Right kidney (tissue), 1 donor: Measurements from ENCODE around the gene GSDME.

ENCODE experiments used
- DNase-seq: peaks from one replicate; pipeline ENCODE4 v3.0.0-alpha.2; 2016

GSDME gene

GRCh38 chr7:24704311-24704710 is 53.0 kb downstream of the GSDME start:
- DNase-seq = no peak

DNA sequence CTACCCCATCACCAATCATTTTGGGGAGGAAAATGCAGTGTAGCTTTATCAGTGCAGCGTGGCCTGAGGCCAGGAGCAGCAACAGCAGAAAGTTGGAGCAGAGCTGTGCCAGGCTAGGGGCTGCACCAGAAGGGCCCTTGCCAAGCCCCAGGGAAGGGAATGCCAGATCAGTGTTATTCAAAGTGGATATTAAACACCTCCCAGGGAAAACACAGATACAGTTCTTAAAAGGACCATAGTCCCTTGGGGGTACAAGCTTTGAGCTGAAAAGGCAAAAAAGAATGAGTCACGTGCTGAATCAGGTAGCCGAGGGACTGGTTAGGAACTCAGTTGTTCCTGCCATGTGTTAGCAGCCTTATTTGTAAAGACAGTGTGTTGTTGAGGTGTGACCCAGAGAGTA is 54.0 kb downstream of the GSDME start:
- no peak for DNase-seq

- no peak for DNase-seq
Observed at GRCh38 chr7:24702755-24703154, 54.5 kb downstream of the GSDME start.

DNA sequence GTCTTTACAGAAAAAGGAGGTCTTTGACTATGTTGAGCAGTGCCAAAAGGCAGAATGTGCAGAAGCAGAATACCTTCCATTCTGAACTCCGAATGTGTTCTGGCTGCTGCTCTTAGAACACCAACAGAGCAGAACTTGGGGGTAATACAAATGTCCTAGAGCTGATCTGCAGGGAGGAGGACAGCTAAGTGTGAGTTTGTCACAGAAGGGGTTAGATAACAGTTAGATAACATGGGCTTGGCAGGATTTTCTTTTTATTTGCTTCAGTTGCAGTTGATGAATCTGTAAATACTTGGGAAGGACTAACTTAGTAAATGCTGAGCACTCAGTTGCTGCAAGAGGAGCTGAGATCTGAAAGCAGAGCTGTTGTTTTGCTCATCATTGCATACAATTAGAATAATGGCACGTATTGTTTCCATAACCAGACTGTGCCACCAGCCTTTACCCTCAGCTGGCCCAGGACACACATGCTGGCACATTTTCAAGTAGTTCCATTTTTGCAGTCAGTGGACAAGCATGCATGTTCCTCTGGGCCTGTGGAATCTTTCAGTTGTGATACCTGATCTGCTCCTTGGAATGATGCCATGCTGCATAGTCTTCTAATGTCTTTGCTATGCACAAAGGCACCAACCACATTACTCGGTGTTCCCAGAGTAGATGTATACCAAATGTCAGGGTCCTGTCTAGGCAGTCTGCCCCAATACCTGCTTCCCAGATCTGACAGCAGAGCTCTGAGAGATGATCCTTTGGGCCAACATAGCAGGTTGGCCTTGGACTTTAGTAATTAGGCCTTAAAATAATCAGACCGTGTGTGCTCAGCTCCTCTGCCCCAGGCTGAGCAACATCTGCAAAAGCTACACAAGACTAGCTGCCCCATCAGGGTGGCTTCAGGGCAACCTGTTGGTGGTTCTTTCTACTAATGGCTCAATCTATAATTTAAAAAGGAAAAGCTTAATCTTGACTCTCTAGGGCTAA is 55.7 kb downstream of the GSDME start:
- DNase-seq = no peak

DNA sequence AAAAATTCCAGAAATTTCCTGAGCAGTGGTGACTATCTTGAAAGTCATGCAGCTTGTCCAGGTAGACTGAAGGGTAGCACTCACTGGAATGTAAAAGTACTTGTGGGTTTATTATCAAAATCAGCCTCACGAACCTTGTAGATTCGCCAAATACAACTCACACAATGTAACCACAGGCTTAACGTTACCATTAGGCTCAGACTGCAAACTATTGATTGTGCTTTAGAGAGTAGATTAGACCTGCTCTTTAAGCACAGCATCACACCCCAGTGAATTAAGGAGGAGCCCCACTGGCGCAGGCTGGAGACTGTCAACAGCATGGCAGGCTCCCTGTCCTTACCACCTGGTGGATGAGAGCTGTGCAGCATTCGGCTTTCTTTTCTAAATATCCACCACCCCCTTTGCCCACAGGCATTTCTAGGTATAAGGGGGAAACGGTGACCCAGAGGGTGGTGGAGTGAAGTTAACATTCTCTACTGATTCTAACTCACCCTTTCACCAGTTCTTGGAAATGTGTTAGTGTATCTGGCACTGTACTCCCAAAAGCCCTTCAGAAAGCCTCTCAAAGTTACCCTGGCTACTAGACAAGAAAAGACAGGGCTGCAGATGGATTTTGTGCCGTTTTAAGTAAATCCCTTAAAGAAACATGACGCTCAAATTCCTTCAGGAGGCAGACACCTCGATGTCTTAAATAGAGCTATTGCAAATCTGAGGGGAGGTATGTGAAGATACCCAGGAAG is 56.6 kb downstream of the GSDME start:
- no peak for DNase-seq

- no peak for DNase-seq
Observed at GRCh38 chr7:24698531-24699266, 58.6 kb downstream of the GSDME start.

- DNase-seq = no peak
Observed at GRCh38 chr7:24697416-24697815, 59.8 kb downstream of the GSDME start.

- DNase-seq = no peak
Observed at GRCh38 chr7:24692592-24692991, 64.7 kb downstream of the GSDME start.

- no peak for DNase-seq
Observed at GRCh38 chr7:24690251-24690650, 67.0 kb downstream of the GSDME start.

DNA sequence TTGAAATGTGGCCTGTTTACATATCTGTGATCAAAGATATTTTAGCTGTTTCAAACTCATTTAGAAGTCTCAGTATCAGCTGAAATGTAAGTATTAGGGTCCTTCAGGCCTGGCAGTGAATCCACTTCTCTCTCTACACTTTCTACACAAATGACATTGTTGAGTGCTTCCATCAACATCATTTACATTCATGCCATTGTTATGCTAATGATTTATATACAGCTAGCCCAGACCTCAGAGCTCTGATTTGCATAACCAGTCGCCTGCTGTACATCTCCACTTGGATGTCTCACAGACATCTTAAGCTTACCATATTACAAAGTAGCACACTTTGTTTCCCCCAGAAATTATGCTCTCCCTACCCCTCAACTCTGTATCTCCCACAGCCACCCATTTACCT is 71.6 kb downstream of the GSDME start:
- no peak for DNase-seq

GRCh38 chr7:24670782-24671181 is 86.5 kb downstream of the GSDME start:
- DNase-seq = no peak

DNA sequence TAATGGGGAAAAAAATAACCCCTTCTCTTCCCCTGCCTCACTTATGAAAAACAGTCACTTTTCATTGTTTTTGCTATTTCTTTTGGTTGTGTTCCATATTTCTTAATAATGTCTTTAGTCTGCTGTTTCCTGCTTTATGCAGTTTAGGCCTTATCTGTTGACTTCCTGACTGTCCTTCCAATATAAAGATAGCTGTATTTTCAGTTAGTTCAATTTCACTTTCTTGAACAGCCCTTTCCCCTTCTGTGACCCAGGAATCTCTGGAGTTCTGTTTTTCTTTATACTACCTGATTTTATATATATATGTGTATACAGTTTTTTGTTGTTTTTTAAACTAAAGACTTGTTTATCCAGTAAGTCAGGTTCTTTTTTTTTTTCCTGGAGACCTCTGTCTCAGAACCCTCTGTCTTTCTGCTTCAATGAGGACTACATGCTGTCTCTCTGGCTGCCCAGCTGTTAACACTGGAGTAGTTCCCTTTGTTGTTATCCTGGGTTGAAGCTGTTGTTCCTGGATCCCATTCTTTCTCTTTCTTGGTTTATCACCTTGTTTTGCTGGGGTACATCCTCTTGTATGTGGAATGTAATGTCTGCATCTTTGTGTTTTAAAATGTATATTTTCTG is 87.2 kb downstream of the GSDME start:
- no peak for DNase-seq

- no peak for DNase-seq
Observed at GRCh38 chr7:24668927-24669635, 88.2 kb downstream of the GSDME start.

GRCh38 chr7:24665564-24666294 is 91.5 kb downstream of the GSDME start:
- DNase-seq = peak; percentile 17

DNA sequence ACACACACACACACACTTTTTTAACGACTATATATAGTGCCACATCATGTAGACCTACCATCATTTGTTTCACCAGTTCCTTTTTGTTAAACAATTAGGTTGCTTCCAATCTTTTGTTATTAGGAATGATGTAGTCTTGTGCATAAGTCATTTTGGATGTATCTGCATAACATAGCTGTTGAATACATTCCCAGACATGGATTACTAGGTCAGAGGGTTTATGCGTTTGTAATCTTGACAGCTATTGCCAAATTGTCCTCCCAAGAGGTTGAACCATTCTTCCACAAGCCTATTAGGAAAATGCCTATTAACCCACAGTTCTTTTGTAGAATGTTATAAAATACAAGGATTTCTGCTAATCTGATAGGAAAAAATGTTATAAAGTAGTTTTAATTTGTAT is 96.7 kb downstream of the GSDME start:
- DNase-seq = no peak

- DNase-seq = no peak
Observed at GRCh38 chr7:24659505-24659904, 97.8 kb downstream of the GSDME start.

DNA sequence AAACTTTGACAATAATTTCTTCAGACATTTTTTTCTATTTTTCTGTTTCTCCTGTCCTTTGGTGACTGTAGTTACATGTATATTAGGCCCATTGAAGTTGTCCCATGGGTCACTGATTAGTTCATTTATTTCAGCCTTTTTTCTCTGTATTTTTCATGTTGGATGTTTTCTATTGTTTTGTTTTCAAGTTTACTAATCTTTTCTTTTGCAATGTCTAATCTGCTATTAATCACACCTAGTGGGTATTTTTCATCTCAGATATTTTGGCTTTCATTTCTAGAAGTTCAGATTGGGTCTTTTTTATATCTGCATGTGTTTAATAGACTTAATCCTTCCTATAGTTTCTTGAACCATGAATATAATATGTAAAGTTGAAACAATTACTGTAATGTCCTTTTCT is 99.3 kb downstream of the GSDME start:
- no peak for DNase-seq

DNA sequence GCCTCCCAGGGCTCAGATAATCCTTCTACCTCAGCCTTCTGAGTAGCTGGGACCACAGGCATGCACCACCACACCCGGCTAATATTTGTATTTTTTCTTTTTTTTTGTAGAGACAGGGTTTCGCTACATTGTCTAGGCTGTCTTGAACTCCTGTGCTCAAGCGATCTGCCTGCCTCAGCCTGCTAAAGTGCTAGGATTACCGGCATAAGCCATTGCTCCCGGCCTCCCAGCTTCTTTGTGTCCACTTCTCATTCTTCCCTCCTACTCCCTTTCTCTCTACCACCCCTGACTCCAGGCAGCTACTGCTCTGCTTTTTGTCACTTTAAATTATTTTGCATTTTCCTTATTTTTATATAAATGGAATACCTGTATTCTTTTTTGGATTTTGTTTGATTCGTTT is 100.7 kb downstream of the GSDME start:
- DNase-seq = no peak

GRCh38 chr7:24654305-24654704 is 103.0 kb downstream of the GSDME start:
- no peak for DNase-seq

DNA sequence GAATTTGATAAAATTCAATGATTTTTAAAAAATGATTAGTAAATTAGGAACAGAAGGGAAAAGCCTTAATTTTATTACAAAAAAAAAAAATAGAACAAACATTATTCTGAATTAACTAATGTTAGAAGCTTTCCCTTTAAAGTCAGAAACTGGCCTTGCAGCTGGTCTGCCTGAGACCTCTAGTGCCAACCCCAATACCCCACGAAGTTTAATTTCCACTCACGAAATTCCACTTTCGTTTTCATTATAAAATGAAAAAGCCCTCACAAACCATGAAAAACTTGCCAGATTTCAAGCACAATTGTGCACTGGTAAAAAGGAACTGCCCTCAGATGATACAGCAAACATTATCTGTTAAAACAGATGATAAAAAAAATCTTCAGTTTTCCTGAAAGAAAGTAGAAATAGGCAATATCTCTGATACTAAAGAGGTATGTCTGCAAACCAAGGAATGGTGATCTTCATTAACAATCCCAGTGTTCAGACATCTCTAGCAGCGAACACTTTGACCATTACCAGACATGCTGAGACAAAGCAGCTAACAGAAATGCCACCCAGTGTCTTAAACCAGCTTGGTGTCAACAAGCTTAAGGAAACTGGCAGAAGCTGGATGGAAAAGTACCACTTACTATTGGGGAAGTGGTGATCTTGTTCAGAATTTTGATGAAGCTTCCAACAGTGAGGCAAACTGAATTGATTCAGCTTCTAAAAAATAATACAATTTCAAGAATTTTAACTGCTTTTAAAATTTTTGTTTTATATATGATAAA is 103.8 kb downstream of the GSDME start:
- no peak for DNase-seq
